Prostate gland (tissue), 2 donors: ENCODE measurements around the gene SDC1. TPM values are rescaled to one million over a fixed set of nuclear protein-coding genes. Genes with fewer than 3 reads are reported as not detected.

Source experiments
- DNase-seq: peaks from one replicate; pipeline ENCODE4 v3.0.0-alpha.2; 2019; ENCODE audit warnings: low spot score
- H3K27ac ChIP-seq, 2 donors: fragments of 200-600 bp; sonication (generic); 2 replicates each; pipeline ENCODE4 v1.5.1; 2017 to 2019
- H3K27me3 ChIP-seq: fragments of 200-600 bp; sonication (generic); replicated peaks from 2 replicates; pipeline ENCODE4 v1.5.1; 2019; ENCODE audit not compliant: insufficient read depth
- H3K36me3 ChIP-seq, 2 donors: fragments of 200-600 bp; sonication (generic); 1 replicate in 1 of 2; 2 replicates in 1 of 2; pipeline versions ENCODE4 v1.5.1 to v1.8.1; 2017 to 2019
- H3K4me1 ChIP-seq: fragments of 200-600 bp; sonication (generic); replicated peaks from 2 replicates; pipeline ENCODE4 v1.5.1; 2019
- H3K4me3 ChIP-seq, 2 donors: fragments of 200-600 bp; sonication (generic); 2 replicates each; pipeline ENCODE4 v1.5.1; 2017 to 2019
- H3K9me3 ChIP-seq: fragments of 200-600 bp; sonication (generic); 2 replicates; pipeline ENCODE4 v1.5.1; 2017
- POLR2A ChIP-seq: fragments of 450-650 bp; IDR thresholded peaks from one replicate; pipeline ENCODE4 v1.6.1; 2016; ENCODE audit warnings: antibody characterized with exemption, mild to moderate bottlenecking
- POLR2AphosphoS5 ChIP-seq: sonication (generic); formaldehyde crosslinking; IDR thresholded peaks from one replicate; pipeline ENCODE4 v1.6.1; 2017; ENCODE audit warnings: antibody characterized with exemption
- WGBS: methylation state at CpG from one replicate; pipeline ENCODE4 v1.1.5; 2018; 5-methylcytosine and 5-hydroxymethylcytosine counted together
- intact Hi-C: fragments of 100-400 bp; cut with DNase I; formaldehyde crosslinking; loops from one replicate; pipeline ENCODE4 v1.14.2; 2022
- total RNA-seq, 2 donors: library from RNA; depleted of rRNA; stranded (reverse); fragments of >200 nt; gene quantifications; one replicate each; pipeline ENCODE4 v1.1.0, GENCODE V29; 2016
- TF ChIP-seq, protein P1 (sequence below), 4 experiments: fragments of 200-600 bp in 2 of 4; fragments of 450-650 bp in 2 of 4; sonication (generic) in 2 of 4; IDR thresholded peaks; 1 replicate in 3 of 4; 2 replicates in 1 of 4; pipeline ENCODE4 v1.5.1; 2016 to 2019; ENCODE audit warnings: antibody characterized with exemption in 4 of 4, mild to moderate bottlenecking in 2 of 4, moderate library complexity in 2 of 4

SDC1 gene
- total RNA-seq, 2 donors from 2014 or later: 103 to 167 TPM

DNA sequence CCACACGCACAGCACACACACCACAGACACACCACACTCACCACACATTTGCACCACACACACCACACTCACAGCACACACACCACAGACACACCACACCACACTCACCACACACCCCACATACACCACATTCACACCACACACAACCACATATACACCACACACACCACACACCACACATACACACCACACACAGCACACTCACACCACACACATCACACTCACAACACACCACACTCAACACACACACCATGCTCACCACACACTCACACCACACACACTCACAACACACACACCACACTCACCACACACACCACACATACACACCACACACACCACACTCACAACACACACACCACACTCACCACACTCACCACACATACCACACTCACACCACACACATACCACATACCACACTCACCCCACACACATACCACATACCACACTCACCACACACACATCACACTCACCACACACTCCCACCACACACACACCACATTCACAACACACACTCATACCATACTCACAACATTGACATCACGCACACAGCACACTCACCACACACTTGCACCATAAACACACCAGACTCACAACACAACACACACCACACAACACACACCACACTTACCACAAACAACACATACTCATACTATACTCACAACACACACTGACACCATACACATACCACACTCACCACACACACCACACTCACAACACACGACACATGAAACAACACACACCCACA is 60.0 kb downstream of the SDC1 start:
- no peak overlapping the region for H3K27ac ChIP-seq
- intact Hi-C loops: no loop called here
- WGBS: 93% methylated on average over 3 of the region's 3 CpGs
- H3K4me3 ChIP-seq: no peak overlapping the region
- no peaks in the 10 kb centered on the region for H3K27me3 ChIP-seq
- TF ChIP-seq, protein P1, sequence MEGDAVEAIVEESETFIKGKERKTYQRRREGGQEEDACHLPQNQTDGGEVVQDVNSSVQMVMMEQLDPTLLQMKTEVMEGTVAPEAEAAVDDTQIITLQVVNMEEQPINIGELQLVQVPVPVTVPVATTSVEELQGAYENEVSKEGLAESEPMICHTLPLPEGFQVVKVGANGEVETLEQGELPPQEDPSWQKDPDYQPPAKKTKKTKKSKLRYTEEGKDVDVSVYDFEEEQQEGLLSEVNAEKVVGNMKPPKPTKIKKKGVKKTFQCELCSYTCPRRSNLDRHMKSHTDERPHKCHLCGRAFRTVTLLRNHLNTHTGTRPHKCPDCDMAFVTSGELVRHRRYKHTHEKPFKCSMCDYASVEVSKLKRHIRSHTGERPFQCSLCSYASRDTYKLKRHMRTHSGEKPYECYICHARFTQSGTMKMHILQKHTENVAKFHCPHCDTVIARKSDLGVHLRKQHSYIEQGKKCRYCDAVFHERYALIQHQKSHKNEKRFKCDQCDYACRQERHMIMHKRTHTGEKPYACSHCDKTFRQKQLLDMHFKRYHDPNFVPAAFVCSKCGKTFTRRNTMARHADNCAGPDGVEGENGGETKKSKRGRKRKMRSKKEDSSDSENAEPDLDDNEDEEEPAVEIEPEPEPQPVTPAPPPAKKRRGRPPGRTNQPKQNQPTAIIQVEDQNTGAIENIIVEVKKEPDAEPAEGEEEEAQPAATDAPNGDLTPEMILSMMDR (IDR thresholded peaks at IDR 0.05): no peak
- no peak for TF ChIP-seq POLR2A
- TF ChIP-seq POLR2AphosphoS5: no peak
- no peaks in the 10 kb centered on the region for H3K36me3 ChIP-seq
- H3K4me1 ChIP-seq: peaks cover 5% of the 10 kb centered on the region
- no peak for DNase-seq
- no peaks in the 10 kb centered on the region for H3K9me3 ChIP-seq

DNA sequence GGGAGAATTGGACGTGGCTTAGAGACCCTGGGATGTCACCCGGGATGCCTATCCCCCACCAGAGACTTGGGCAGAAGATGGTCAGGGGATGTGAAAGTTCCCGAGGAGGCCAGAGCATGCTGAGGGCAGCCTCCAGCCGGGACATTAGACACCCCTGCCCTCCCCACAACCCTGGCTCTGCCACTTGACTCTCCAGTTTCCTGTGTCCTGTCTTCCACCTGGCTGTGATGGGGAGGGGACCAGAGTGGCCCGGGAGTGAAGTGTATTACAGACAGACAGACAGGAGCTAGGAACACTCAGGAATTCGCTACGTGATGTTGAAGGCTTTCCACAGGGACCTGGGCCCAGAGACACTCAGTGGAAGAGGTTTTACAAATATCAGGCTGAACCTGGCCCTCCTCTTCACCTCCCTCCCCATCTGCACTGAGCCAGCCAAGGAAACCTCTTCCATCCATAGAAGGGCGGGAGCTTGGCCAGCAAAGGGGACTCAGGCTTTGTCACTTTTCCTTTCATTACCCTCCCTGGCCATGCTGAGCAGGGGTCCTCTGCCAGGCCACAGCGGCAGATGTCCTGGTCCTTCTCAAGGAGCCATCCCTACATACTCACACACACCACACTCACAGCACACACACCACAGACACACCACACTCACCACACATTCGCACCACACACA is 60.7 kb downstream of the SDC1 start:
- Histone ChIP-seq H3K4me1 (peaks cover 5% of the 10 kb centered on the region), H3K4me3 (no peak overlapping the region), H3K36me3 (no peaks in the 10 kb centered on the region), H3K27me3 (no peaks in the 10 kb centered on the region), H3K9me3 (no peaks in the 10 kb centered on the region), H3K27ac (no peak overlapping the region)
- WGBS: 45% methylated on average over 10 of the region's 10 CpGs
- TF ChIP-seq POLR2AphosphoS5 (no peak), POLR2A (no peak)
- TF ChIP-seq, protein P1 (IDR thresholded peaks at IDR 0.05): no peak
- DNase-seq: no peak
- intact Hi-C loops: no loop called here

DNA sequence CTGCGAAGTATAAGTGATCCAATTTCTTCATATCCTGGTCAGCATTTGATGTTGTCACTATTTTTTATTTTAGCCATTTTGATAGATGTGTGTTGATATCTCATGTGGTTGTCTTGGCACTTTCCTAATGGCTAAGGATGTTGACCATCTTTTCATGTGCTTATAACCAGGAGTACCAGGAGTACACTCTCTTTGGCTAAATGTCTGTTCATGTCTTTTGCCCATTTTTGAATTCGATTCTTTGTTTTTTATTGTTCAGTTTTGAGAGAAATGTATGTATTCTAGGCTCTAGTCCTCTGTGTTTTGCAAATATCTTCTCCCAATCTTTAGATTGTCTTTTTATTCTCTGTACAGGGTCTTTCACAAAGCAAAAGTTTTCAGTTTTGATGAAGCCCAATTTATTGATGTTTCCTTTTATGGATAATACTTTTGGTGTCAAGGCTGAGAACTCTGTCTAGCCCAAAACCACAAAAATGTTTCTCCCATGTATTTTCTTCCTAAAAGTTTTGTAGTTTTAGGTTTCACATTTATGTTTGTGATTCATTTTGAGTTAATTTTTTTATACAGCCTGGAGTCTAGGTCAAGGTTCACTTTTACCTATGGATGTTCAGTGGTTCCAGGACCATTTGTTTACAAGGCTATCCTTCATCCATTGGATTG is 65.4 kb downstream of the SDC1 start:
- TF ChIP-seq, protein P1 (IDR thresholded peaks at IDR 0.05): no peak
- TF ChIP-seq POLR2AphosphoS5: no peak
- no peak for TF ChIP-seq POLR2A
- H3K36me3 ChIP-seq: no peaks in the 10 kb centered on the region
- H3K4me3 ChIP-seq: no peak overlapping the region
- no peak for DNase-seq
- no peak overlapping the region for H3K27ac ChIP-seq
- 98% methylated on average over 2 of the region's 2 CpGs for WGBS
- H3K9me3 ChIP-seq: no peaks in the 10 kb centered on the region
- intact Hi-C loops: no loop called here
- no peaks in the 10 kb centered on the region for H3K27me3 ChIP-seq
- H3K4me1 ChIP-seq: no peaks in the 10 kb centered on the region

DNA sequence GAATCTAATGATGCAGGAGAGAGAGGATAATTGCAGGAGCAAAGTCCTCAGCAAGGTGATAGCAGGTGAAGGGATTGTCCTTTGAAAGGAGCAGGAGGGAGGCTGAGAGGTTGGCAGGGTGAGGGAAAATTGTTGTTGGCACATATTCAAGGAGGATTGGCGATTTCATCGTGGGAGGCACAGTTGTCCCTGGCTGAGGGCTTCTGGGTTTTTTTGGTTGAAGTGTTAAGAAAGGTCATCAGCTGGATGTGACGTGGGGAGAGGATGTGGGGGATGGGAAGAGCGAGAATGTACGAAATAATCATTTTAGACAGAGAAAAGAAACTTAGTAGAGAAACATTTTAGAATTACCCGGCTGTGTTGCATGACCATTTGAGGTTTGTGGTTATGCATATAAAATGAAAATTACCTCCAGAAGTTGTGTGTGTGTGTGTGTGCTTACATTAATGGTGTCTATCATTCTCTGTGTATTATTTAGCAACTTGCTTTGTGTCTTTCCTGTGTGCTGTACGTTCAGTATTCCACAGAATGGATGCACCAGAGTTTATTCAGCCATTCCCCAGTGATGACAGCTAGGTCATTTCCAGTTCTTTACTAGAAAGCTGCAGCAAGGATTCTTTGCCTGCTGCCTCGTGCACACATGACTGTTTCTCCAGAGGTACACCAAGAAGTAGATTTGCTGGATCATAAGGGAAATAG is 67.6 kb downstream of the SDC1 start:
- no peaks in the 10 kb centered on the region for H3K27me3 ChIP-seq
- no peaks in the 10 kb centered on the region for H3K36me3 ChIP-seq
- no peak for TF ChIP-seq POLR2A
- TF ChIP-seq, protein P1 (IDR thresholded peaks at IDR 0.05): no peak
- TF ChIP-seq POLR2AphosphoS5: no peak
- intact Hi-C loops: no loop called here
- no peak overlapping the region for H3K27ac ChIP-seq
- no peaks in the 10 kb centered on the region for H3K4me1 ChIP-seq
- no peak overlapping the region for H3K4me3 ChIP-seq
- WGBS: 49% methylated on average over 8 of the region's 8 CpGs
- H3K9me3 ChIP-seq: no peaks in the 10 kb centered on the region
- no peak for DNase-seq
